Effector memory CD4-positive, alpha-beta T cell (primary cell): ENCODE measurements around the gene CCDC106.

Experiments
- DNase-seq, 3 donors: peaks; one replicate each; pipeline ENCODE4 v3.0.0-alpha.2; 2020
- H3K27ac ChIP-seq: 2 replicates; pipeline ENCODE4 v1.7.0; 2013; ENCODE audit warnings: mild to moderate bottlenecking, low read length, moderate library complexity; ENCODE audit not compliant: insufficient read depth, poor library complexity, severe bottlenecking
- H3K27me3 ChIP-seq: replicated peaks from 2 replicates; pipeline ENCODE4 v1.7.0; 2013; ENCODE audit warnings: mild to moderate bottlenecking, low read length; ENCODE audit not compliant: insufficient read depth, control insufficient read depth, poor library complexity, severe bottlenecking
- H3K36me3 ChIP-seq: 2 replicates; pipeline ENCODE4 v1.7.0; 2013; ENCODE audit warnings: mild to moderate bottlenecking, low read length, moderate library complexity; ENCODE audit not compliant: control insufficient read depth, insufficient read depth
- H3K4me1 ChIP-seq: 2 replicates; pipeline ENCODE4 v1.7.0; 2013; ENCODE audit warnings: low read length, mild to moderate bottlenecking; ENCODE audit not compliant: control insufficient read depth, insufficient read depth, poor library complexity, severe bottlenecking
- H3K4me3 ChIP-seq: 2 replicates; pipeline ENCODE4 v1.7.0; 2013; ENCODE audit warnings: low read length, low read depth, mild to moderate bottlenecking; ENCODE audit not compliant: insufficient read depth, poor library complexity, severe bottlenecking
- H3K9me3 ChIP-seq: 2 replicates; pipeline ENCODE4 v1.7.0; 2013; ENCODE audit warnings: mild to moderate bottlenecking, low read length, moderate library complexity; ENCODE audit not compliant: control insufficient read depth

Gene CCDC106

GRCh38 chr19:55690109-55690768 lies 42.2 kb downstream of the CCDC106 start:
- DNase-seq, result no peak
- H3K4me3 ChIP-seq, result no peak overlapping the region
- no peaks in the 10 kb centered on the region for H3K9me3 ChIP-seq
- no peaks in the 10 kb centered on the region for H3K27me3 ChIP-seq
- no peaks in the 10 kb centered on the region for H3K4me1 ChIP-seq
- peaks cover 82% of the 10 kb centered on the region for H3K36me3 ChIP-seq
- H3K27ac ChIP-seq, result no peak overlapping the region

DNA sequence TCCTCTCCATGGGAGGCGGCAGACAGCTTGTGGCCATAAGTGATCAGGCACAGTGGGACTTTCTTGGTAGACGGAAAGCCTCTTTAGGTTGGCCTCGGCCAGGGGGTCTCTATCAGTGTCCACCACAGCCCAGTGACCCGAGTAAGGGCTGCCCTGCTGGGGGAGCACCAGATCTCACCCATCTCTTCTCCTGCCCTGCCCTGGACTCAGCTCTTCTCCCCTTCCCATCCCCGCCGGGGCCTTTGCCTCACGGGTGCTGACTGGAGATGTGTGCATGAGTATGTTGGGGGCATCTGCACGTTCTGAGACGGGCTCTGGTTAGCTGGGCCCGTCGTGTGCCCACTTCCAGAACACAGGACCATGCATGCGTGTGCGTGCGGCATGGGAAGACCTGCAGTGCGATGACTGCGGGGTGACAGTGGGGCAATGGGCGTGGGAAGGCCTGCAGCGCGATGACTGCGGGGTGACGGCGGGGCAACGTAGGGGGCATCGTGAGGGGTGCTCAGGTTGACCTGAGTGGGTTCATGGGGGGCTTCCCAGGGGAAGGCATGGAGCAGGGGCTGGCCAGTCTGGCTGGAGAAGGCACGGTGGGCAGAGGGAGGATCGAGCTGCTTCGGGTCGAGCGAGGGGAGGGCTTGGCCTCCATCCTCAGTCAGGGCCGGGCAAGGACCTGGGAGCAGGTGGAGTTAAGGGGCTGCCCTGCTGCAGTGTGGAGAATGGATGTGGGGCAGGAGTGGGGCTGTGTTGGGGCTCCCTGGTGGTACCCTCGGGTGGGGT lies 42.9 kb downstream of the CCDC106 start:
- Histone ChIP-seq H3K27ac (no peak overlapping the region), H3K27me3 (no peaks in the 10 kb centered on the region), H3K4me1 (no peaks in the 10 kb centered on the region), H3K4me3 (no peak overlapping the region), H3K9me3 (no peaks in the 10 kb centered on the region), H3K36me3 (peaks cover 81% of the 10 kb centered on the region)
- no peak for DNase-seq

GRCh38 chr19:55691561-55692481 lies 43.8 kb downstream of the CCDC106 start:
- Histone ChIP-seq H3K27ac (no peak overlapping the region), H3K4me3 (no peak overlapping the region), H3K9me3 (no peaks in the 10 kb centered on the region), H3K36me3 (peaks cover 80% of the 10 kb centered on the region), H3K4me1 (no peaks in the 10 kb centered on the region), H3K27me3 (no peaks in the 10 kb centered on the region)
- no peak for DNase-seq

DNA sequence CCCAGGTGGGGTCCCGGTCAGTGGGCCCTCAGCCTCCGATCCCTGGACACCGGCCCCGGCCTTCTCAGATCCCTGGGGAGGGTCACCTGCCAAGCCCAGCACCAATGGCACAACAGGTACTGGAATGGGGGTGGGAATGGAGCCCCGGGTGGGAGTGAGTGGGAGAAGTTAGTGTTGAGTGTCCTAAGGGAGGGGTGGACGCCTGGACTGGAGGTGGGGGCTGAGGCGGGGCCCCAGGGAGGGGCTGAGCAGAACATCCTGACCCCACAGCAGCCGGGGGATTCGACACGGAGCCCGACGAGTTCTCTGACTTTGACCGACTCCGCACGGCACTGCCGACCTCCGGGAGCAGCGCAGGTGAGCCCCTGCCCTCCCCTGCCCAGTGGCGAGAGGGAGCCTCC lies 44.7 kb downstream of the CCDC106 start:
- Histone ChIP-seq H3K9me3 (no peaks in the 10 kb centered on the region), H3K27me3 (no peaks in the 10 kb centered on the region), H3K4me1 (no peaks in the 10 kb centered on the region), H3K27ac (no peak overlapping the region), H3K36me3 (peaks cover 83% of the 10 kb centered on the region), H3K4me3 (no peak overlapping the region)
- DNase-seq, result no peak

GRCh38 chr19:55693336-55693974 lies 45.4 kb downstream of the CCDC106 start:
- no peak for DNase-seq
- H3K4me3 ChIP-seq, result no peak overlapping the region
- H3K27ac ChIP-seq, result no peak overlapping the region
- no peaks in the 10 kb centered on the region for H3K27me3 ChIP-seq
- H3K4me1 ChIP-seq, result no peaks in the 10 kb centered on the region
- H3K9me3 ChIP-seq, result no peaks in the 10 kb centered on the region
- H3K36me3 ChIP-seq, result peaks cover 82% of the 10 kb centered on the region

- Histone ChIP-seq H3K4me1 (no peaks in the 10 kb centered on the region), H3K27me3 (no peaks in the 10 kb centered on the region), H3K9me3 (no peaks in the 10 kb centered on the region), H3K4me3 (no peak overlapping the region), H3K36me3 (peaks cover 77% of the 10 kb centered on the region), H3K27ac (no peak overlapping the region)
- no peak for DNase-seq
These were observed 46.2 kb downstream of the CCDC106 start for GRCh38 chr19:55694241-55694655.

GRCh38 chr19:55694656-55695491 lies 46.9 kb downstream of the CCDC106 start:
- Histone ChIP-seq H3K9me3 (no peaks in the 10 kb centered on the region), H3K27me3 (no peaks in the 10 kb centered on the region), H3K36me3 (peaks cover 71% of the 10 kb centered on the region), H3K27ac (no peak overlapping the region), H3K4me1 (no peaks in the 10 kb centered on the region), H3K4me3 (no peak overlapping the region)
- no peak for DNase-seq

DNA sequence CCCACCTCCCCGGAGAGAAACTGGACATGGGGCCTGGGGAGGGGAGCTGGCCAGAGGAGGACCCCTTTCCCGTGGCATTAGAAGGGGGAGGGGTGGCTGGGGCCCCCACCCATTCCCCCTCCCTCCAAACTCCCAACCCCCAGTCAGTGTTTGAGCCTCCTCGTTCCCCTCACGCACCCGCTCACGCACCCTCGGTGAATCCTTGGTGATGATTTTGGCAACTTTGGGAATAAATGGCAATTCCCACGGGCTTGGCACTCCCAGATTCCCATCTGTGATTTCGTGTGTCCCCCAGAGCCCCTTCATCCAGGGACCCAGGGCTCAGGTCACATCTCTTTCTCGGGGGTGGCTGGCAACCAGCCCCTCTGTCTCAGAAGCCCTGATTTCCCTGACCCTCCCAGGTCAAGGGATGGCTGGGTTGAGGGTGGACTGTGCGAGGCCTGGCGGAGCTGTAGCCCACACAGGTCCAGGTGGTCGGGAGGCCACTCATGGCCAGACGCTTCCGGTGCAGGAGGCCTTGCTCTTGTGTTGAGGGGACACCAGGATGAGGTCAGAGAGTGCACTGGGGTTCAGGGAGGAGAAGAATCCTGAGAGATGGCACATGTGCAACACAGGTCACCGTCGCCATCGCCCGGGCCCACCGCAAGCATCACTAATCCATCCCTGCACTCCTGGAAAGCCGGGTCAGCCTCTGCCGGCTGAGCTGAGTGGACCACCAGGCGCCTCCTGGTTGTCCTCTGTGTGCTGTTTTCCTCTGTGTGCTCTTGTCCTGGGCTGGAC lies 47.7 kb downstream of the CCDC106 start:
- Histone ChIP-seq H3K27me3 (no peaks in the 10 kb centered on the region), H3K27ac (no peak overlapping the region), H3K36me3 (peaks cover 66% of the 10 kb centered on the region), H3K4me3 (no peak overlapping the region), H3K9me3 (no peaks in the 10 kb centered on the region), H3K4me1 (no peaks in the 10 kb centered on the region)
- no peak for DNase-seq
